Measurements from ENCODE around the gene RBM15B.
"Not testable (repeated sequence)": the region's sequence is repeated elsewhere in the genome, so short reads cannot be mapped to it uniquely, and the experiment has no call there.

RBM15B gene

DNA sequence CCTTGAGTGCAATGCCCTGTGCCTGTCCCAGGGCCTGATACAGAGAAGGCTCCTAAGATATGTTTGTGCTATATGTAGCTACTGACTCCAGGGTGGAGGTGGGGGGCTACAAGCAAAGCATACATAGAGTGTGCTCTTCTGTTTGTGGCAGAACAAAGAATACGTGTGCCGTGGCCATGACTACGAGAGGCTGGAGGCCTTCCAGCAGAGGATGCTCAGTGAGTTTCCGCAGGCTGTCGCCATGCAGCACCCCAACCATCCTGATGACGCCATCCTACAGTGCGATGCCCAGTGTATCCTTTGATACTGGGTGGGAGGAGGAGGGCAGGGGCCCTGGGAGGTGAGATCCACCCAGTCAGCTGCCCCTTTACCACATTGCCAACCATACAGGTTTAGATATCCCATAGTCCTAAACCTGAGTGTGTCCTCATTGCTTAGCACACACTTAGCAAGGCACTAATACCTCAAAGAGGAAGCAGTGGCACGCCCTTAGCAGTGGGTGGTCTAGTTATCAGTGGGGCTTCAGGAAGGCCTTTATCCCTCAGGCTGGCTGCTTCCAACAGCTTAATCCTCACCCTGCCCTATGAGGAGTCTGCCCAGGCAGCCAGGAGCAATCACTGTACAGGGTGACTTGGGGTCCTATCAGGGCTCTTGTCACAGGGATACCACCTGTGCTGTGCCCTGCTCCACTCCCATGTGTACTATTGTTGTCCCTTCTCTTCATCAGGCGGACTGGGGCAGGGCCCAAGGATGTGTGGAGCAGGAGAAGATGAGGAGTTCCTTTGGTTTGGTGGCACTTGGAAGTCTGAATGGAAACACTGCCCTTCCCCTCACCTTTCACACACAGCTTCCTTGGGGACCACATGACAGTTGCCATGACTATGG is 36.1 kb upstream of the RBM15B start:
- no peak for TF ChIP-seq CTCF (conservative IDR thresholded peaks at IDR 0.05)
- no peak overlapping the region for H3K27ac ChIP-seq

- TF ChIP-seq CTCF (conservative IDR thresholded peaks at IDR 0.05): no peak
Observed at GRCh38 chr3:51355891-51356578, 35.0 kb upstream of the RBM15B start.

DNA sequence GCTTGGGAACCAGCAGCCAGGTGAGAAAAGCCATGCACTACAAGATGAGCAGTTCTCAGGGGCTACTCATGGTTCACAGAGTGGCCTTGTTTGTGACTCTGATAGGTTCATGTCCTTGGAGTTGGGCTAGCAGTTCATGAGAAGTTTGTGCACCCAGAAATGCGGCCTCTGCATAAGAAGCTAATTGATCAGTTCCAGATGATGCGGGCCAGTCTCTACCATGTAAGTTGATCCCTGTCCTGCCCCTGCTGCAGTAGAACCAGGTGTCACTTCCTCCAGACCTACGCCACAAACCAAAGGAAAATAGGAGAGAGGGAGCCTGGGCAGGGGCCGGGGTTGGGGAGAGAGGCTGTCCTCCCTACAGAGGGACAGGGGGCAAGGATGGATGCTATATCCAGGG is 33.2 kb upstream of the RBM15B start:
- TF ChIP-seq CTCF (conservative IDR thresholded peaks at IDR 0.05): no peak
- no peak overlapping the region for H3K27ac ChIP-seq

More at GRCh38 chr3:51355891-51356578, 35.0 kb upstream of the RBM15B start:
- peak overlapping the region; percentile 35 for H3K27ac ChIP-seq

- H3K27ac ChIP-seq: no peak overlapping the region
- no peak for TF ChIP-seq CTCF (conservative IDR thresholded peaks at IDR 0.05)
Observed at GRCh38 chr3:51358981-51359380, 32.1 kb upstream of the RBM15B start.

DNA sequence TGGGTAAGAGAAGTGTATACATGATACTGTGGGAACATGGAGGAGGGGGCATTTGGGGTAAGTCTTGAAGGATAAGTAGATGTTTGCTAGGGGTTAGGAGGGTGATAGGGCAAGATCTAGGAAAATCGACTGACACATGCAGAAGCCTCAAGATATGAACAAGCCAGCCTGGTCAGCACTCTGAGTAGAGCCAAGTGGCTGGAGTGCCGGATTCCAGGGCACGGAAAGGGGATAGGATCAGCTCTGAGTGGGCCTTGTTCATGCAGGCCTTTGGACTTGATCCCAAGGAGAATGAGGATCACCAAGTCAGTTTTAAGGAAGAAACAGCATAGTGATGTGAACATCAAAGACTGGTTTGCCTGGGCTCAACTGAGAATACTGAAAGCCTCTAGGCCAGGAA is 30.3 kb upstream of the RBM15B start:
- TF ChIP-seq CTCF (conservative IDR thresholded peaks at IDR 0.05): no peak
- H3K27ac ChIP-seq: no peak overlapping the region

- no peak for TF ChIP-seq CTCF (conservative IDR thresholded peaks at IDR 0.05)
- no peak overlapping the region for H3K27ac ChIP-seq
Observed at GRCh38 chr3:51361746-51362145, 29.3 kb upstream of the RBM15B start.

DNA sequence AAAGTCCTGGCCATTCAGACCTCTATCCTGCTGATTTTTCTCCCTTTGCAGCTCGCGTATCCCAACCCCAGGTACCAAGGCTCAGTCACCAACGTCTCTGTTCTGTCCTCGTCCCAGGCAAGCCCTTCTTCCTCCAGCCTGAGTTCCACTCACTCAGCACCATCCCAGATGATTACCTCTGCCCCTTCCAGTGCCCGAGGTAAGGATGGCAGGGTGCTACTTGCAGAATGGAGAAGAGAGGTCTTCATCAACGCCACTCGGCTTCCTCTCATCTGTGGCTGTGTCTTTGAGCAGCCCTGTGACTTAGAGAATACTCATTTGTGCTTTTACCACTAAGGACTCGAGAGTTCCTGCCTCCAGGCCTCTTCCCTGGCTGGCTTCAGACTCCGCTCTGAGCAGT is 28.6 kb upstream of the RBM15B start:
- TF ChIP-seq CTCF (conservative IDR thresholded peaks at IDR 0.05): no peak
- no peak overlapping the region for H3K27ac ChIP-seq

DNA sequence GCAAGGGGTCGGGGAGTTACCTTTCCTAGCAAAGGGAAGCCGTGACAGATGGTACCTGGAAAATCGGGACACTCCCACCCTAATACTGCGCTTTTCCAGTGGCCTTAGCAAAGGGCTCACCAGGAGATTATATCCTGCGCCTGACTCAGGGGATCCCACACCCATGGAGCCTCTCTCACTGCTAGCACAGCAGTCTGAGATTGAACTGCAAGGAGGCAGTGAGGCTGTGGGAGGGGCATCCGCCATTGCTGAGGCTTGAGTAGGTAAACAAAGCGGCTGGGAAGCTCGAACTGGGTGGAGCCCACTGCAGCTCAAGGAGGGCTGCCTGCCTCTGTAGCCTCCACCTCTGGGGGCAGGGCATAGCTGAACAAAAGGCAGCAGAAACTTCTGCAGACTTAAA is 22.8 kb upstream of the RBM15B start:
- H3K27ac ChIP-seq: not testable (repeated sequence)

Measured in VCaP (cell line).